K562 (cell line): ENCODE measurements around the gene GPR35.
A peak's percentile ranks its signal among the peaks of the same experiment; 100 is the strongest.

Experiments used
- AFF4 ChIP-seq: sonication (generic); formaldehyde crosslinking; IDR thresholded peaks from 2 replicates; pipeline ENCODE4 v1.8.0; 2023; ENCODE audit warnings: mild to moderate bottlenecking, missing genetic modification reagents
- GABPA ChIP-seq: fragments of 200-800 bp; sonication (Bioruptor generic); conservative IDR thresholded peaks from 2 replicates; pipeline ENCODE4 v1.6.1; 2016; ENCODE audit warnings: low read depth, missing genetic modification characterization, missing compliant biosample characterization
- GATA2 ChIP-seq: sonication (generic); formaldehyde crosslinking; IDR thresholded peaks from 2 replicates; pipeline ENCODE4 v1.4.0; 2020; ENCODE audit warnings: mild to moderate bottlenecking, missing genetic modification reagents
- SMC3 ChIP-seq: conservative IDR thresholded peaks from 2 replicates; pipeline ENCODE4 v1.6.1; 2011; ENCODE audit warnings: low read depth, low read length, improper control_type of control experiment; ENCODE audit not compliant: insufficient read depth

DNA sequence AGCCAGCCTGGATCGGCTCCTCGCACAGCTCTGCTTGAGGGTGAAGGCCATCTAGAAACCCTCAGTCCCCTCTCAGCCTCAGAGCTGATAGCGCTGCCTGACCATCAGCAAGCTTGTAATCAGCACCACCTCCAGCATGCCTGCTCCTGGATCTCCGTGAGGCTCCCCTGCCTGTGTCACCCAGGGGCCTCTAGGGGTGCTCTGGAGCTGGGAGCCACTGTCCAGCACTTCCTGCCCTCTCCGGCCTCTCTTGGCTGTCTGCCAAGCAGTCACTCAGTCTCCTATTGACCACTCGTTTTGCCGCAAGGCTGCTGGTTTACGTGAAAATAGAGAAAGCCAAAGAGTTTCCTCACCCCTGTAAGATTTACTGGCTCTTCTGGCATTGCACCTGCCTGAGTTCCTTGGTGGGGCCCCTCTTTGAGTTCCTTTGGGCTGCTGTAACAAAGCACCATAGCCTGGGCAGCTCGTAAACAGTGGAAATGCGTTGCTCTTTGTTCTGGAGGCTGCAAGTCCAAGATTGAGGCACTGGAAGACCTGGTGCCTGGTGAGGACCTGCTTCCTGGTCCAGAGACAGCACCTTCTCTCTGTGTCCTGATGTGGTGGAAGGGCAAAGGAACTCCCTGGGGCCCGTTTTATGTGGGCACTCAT is 20.9 kb upstream of the GPR35 start:
- TF ChIP-seq GABPA (tag) (peak; percentile 74), GATA2 (CRISPR knock-in tag) (no peak), SMC3 (peak; percentile 37), AFF4 (no peak)
